IPS-20b (cell line): ENCODE data around the gene SH3RF3.

ENCODE experiments used
- H3K27ac ChIP-seq: one replicate; pipeline ENCODE4 v1.5.1; 2013; ENCODE audit warnings: low read length
- H3K27me3 ChIP-seq: 2 replicates; pipeline ENCODE4 v1.6.1; 2013; ENCODE audit warnings: mild to moderate bottlenecking, low read length, inconsistent platforms; ENCODE audit not compliant: insufficient read depth
- H3K36me3 ChIP-seq: 2 replicates; pipeline ENCODE4 v1.6.1; 2013; ENCODE audit warnings: low read depth, mild to moderate bottlenecking, inconsistent platforms, low read length, moderate library complexity; ENCODE audit not compliant: insufficient read depth
- H3K4me1 ChIP-seq: 2 replicates; pipeline ENCODE4 v1.6.1; 2013; ENCODE audit warnings: mild to moderate bottlenecking, control low read depth, inconsistent platforms, low read length, moderate library complexity; ENCODE audit not compliant: insufficient read depth
- H3K4me3 ChIP-seq: 2 replicates; pipeline ENCODE4 v1.5.1; 2013; ENCODE audit warnings: mild to moderate bottlenecking, low read length, inconsistent platforms
- H3K9ac ChIP-seq: 2 replicates; pipeline ENCODE4 v1.6.1; 2013; ENCODE audit warnings: low read depth, mild to moderate bottlenecking, inconsistent platforms, low read length, moderate library complexity
- H3K9me3 ChIP-seq: 2 replicates; pipeline ENCODE4 v1.6.1; 2013; ENCODE audit warnings: mild to moderate bottlenecking, low read depth, low read length, inconsistent platforms; ENCODE audit not compliant: insufficient read depth

The SH3RF3 gene

GRCh38 chr2:109463891-109464290 is 334.9 kb downstream of the SH3RF3 start:
- no peak overlapping the region for H3K9ac ChIP-seq
- no peaks in the 10 kb centered on the region for H3K4me1 ChIP-seq
- no peaks in the 10 kb centered on the region for H3K36me3 ChIP-seq
- no peaks in the 10 kb centered on the region for H3K27me3 ChIP-seq
- no peaks in the 10 kb centered on the region for H3K9me3 ChIP-seq
- no peak overlapping the region for H3K4me3 ChIP-seq
- H3K27ac ChIP-seq = no peak overlapping the region

- Histone ChIP-seq H3K9ac (no peak overlapping the region), H3K27me3 (no peaks in the 10 kb centered on the region), H3K27ac (no peak overlapping the region)
Observed at GRCh38 chr2:109466674-109467575, 337.9 kb downstream of the SH3RF3 start.

GRCh38 chr2:109467701-109468100 is 338.7 kb downstream of the SH3RF3 start:
- Histone ChIP-seq H3K4me1 (no peaks in the 10 kb centered on the region), H3K4me3 (no peak overlapping the region), H3K27me3 (no peaks in the 10 kb centered on the region), H3K9me3 (no peaks in the 10 kb centered on the region), H3K9ac (no peak overlapping the region), H3K27ac (no peak overlapping the region), H3K36me3 (no peaks in the 10 kb centered on the region)

More at GRCh38 chr2:109466674-109467575, 337.9 kb downstream of the SH3RF3 start:
- Histone ChIP-seq H3K4me1 (no peaks in the 10 kb centered on the region), H3K36me3 (no peaks in the 10 kb centered on the region), H3K9me3 (no peaks in the 10 kb centered on the region), H3K4me3 (no peak overlapping the region)

GRCh38 chr2:109468893-109469292 is 339.9 kb downstream of the SH3RF3 start:
- H3K27ac ChIP-seq = no peak overlapping the region
- no peaks in the 10 kb centered on the region for H3K9me3 ChIP-seq
- no peaks in the 10 kb centered on the region for H3K36me3 ChIP-seq
- H3K4me1 ChIP-seq = no peaks in the 10 kb centered on the region
- H3K4me3 ChIP-seq = no peak overlapping the region
- no peaks in the 10 kb centered on the region for H3K27me3 ChIP-seq
- H3K9ac ChIP-seq = no peak overlapping the region

- Histone ChIP-seq H3K9me3 (no peaks in the 10 kb centered on the region), H3K27ac (no peak overlapping the region), H3K9ac (no peak overlapping the region), H3K36me3 (no peaks in the 10 kb centered on the region), H3K4me1 (no peaks in the 10 kb centered on the region), H3K27me3 (no peaks in the 10 kb centered on the region), H3K4me3 (no peak overlapping the region)
Observed at GRCh38 chr2:109471658-109472057, 342.7 kb downstream of the SH3RF3 start.

- no peak overlapping the region for H3K4me3 ChIP-seq
- no peaks in the 10 kb centered on the region for H3K4me1 ChIP-seq
- no peaks in the 10 kb centered on the region for H3K9me3 ChIP-seq
- no peak overlapping the region for H3K27ac ChIP-seq
- H3K27me3 ChIP-seq = no peaks in the 10 kb centered on the region
- no peak overlapping the region for H3K9ac ChIP-seq
- no peaks in the 10 kb centered on the region for H3K36me3 ChIP-seq
Observed at GRCh38 chr2:109472331-109472959, 343.4 kb downstream of the SH3RF3 start.

- Histone ChIP-seq H3K9me3 (no peaks in the 10 kb centered on the region), H3K36me3 (no peaks in the 10 kb centered on the region), H3K4me1 (no peaks in the 10 kb centered on the region), H3K27ac (no peak overlapping the region), H3K9ac (no peak overlapping the region), H3K27me3 (no peaks in the 10 kb centered on the region), H3K4me3 (no peak overlapping the region)
Observed at GRCh38 chr2:109472974-109473373, 344.0 kb downstream of the SH3RF3 start.

GRCh38 chr2:109473616-109474318 is 344.8 kb downstream of the SH3RF3 start:
- H3K9ac ChIP-seq = no peak overlapping the region

GRCh38 chr2:109474319-109474825 is 345.4 kb downstream of the SH3RF3 start:
- Histone ChIP-seq H3K4me3 (no peak overlapping the region), H3K9me3 (no peaks in the 10 kb centered on the region), H3K27me3 (no peaks in the 10 kb centered on the region), H3K36me3 (no peaks in the 10 kb centered on the region), H3K9ac (no peak overlapping the region), H3K4me1 (no peaks in the 10 kb centered on the region), H3K27ac (no peak overlapping the region)

More at GRCh38 chr2:109473616-109474318, 344.8 kb downstream of the SH3RF3 start:
- Histone ChIP-seq H3K4me3 (no peak overlapping the region), H3K27ac (no peak overlapping the region), H3K4me1 (no peaks in the 10 kb centered on the region), H3K36me3 (no peaks in the 10 kb centered on the region), H3K9me3 (no peaks in the 10 kb centered on the region), H3K27me3 (no peaks in the 10 kb centered on the region)

GRCh38 chr2:109475531-109476210 is 346.7 kb downstream of the SH3RF3 start:
- Histone ChIP-seq H3K27ac (no peak overlapping the region), H3K9ac (no peak overlapping the region), H3K27me3 (no peaks in the 10 kb centered on the region), H3K36me3 (no peaks in the 10 kb centered on the region), H3K9me3 (no peaks in the 10 kb centered on the region), H3K4me1 (no peaks in the 10 kb centered on the region), H3K4me3 (no peak overlapping the region)
